GM12865 (cell line): ENCODE measurements around the gene TMPRSS2.

Experiments used
- DNase-seq: peaks from one replicate; pipeline ENCODE4 v3.0.0; 2010; ENCODE audit warnings: low read depth
- H3K4me3 ChIP-seq: 2 replicates; pipeline ENCODE4 v1.5.1; 2011; ENCODE audit warnings: mild to moderate bottlenecking, low read depth, low read length, control low read depth
- CTCF ChIP-seq: IDR thresholded peaks from 2 replicates; pipeline ENCODE4 v1.5.1; 2011; ENCODE audit warnings: low read length, control low read depth, low read depth, inconsistent platforms; ENCODE audit not compliant: insufficient read depth; ENCODE audit errors: missing control alignments

Gene TMPRSS2

DNA sequence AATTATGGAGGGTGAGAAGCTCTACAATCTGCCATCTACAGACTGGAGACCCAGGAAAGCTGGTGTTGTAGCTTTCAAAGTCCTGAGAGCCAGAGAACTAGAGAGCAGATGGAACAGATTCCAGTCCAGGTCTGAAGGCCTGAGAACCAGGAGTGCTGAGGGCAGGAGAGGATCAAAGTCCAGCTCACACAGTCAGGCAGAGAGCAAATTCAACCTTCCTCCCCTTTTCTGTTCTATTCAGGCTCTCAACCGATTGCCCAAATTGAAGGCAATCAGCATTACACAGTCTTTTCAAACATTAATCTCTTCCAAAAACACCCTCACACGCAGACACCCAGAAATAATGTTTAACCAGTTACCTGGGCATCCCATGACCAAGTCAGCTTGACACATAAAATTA is 2.5 kb upstream of the TMPRSS2 start:
- TF ChIP-seq CTCF: no peak
- DNase-seq: no peak
- no peak overlapping the region for H3K4me3 ChIP-seq

DNA sequence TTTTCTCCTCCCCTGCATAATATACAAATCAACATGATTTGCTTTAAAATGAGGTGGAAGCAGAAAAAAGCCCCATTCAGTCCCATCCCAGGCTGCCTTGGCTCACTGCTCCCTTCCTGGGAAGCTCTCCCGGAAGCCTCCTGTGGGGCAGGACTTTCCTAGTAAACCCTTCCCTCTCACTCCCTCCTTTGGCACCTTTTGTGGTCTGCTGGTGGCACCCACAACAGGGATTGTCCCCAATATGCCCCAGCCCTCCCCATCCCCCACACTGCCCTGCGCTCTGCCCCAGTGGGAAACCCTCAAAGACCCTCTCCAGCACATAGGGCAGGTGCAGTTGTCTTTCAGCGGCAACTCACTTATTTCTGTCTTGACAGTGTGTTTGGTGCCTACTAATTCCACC is 1.8 kb upstream of the TMPRSS2 start:
- TF ChIP-seq CTCF: no peak
- no peak for DNase-seq
- no peak overlapping the region for H3K4me3 ChIP-seq

DNA sequence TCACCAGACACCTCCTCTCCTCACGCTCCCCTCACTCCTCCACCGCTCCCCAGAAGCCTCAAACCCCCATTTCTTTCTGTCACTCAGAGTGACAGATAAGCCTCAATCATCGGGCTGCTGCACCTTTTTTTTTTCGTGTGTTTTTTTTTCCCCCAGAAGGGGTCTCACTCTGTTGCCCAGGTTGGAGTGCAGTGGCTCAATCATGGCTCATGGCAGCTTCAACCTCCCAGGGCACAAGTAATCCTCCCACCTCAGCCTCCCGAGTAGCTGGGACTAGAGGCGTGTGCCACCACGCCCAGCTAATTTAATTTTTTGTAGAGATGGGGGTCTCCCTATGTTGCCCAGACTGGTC is 1.2 kb upstream of the TMPRSS2 start:
- DNase-seq: no peak
- H3K4me3 ChIP-seq: no peak overlapping the region
- TF ChIP-seq CTCF: no peak

- no peak overlapping the region for H3K4me3 ChIP-seq
Measured at GRCh38 chr21:41508415-41509144, 622 bp upstream of the TMPRSS2 start.

GRCh38 chr21:41506611-41507520 is 1.1 kb downstream of the TMPRSS2 start:
- TF ChIP-seq CTCF: no peak
- no peak for DNase-seq
- H3K4me3 ChIP-seq: no peak overlapping the region

More at GRCh38 chr21:41508415-41509144, 622 bp upstream of the TMPRSS2 start:
- TF ChIP-seq CTCF: no peak
- DNase-seq: no peak

- H3K4me3 ChIP-seq: no peak overlapping the region
- DNase-seq: no peak
- no peak for TF ChIP-seq CTCF
Measured at GRCh38 chr21:41506005-41506594, 1.9 kb downstream of the TMPRSS2 start.
